Measurements from ENCODE around the gene FGF21. TPM values are rescaled to one million over a fixed set of nuclear protein-coding genes. Genes with fewer than 3 reads are reported as not detected.

Gene FGF21
- total RNA-seq, 1 experiment from 2014 or later: not detected

GRCh38 chr19:48735031-48735615 lies 20.2 kb upstream of the FGF21 start:
- H2AFZ ChIP-seq (ENCODE audit: low read length): no peak overlapping the region
- H3K9ac ChIP-seq (ENCODE audit: low read length): no peak overlapping the region
- intact Hi-C loops (cut with micrococcal nuclease): no loop called here
- no peaks in the 10 kb centered on the region for H4K20me1 ChIP-seq (ENCODE audit: low read length)
- CTCF ChIA-PET: no interaction called here
- H3K9me3 ChIP-seq (ENCODE audit: low read length): no peaks in the 10 kb centered on the region
- H3K27ac ChIP-seq (ENCODE audit: low read length): no peak overlapping the region
- BruUV-seq (replicated peaks): no TSS peak
- H3K4me1 ChIP-seq (ENCODE audit: insufficient read depth, low read length): no peaks in the 10 kb centered on the region; the same call in 1 of the 2 replicates
- no peak overlapping the region for H3K4me2 ChIP-seq (ENCODE audit: low read length)
- H3K27me3 ChIP-seq (ENCODE audit: low read length): no peaks in the 10 kb centered on the region
- no peaks in the 10 kb centered on the region for H3K36me3 ChIP-seq (ENCODE audit: low read depth, low read length)
- POLR2A ChIA-PET (ENCODE audit: unreplicated experiment): no interaction called here
- H3F3A ChIP-seq (ENCODE audit: low read length, unreplicated experiment): no peaks in the 10 kb centered on the region
- no peak overlapping the region for H3K4me3 ChIP-seq (ENCODE audit: low read length)
- TF ChIP-seq CTCF (conservative IDR thresholded peaks at IDR 0.05; ENCODE audit: low read depth, low read length) (no peak), EZH2phosphoT487 (IDR thresholded peaks at IDR 0.05; ENCODE audit: borderline replicate concordance, low read length) (no peak), EZH2 (IDR thresholded peaks at IDR 0.05; ENCODE audit: low read length, unreplicated experiment) (no peak)
- DNase-seq: no peak
- no peak for ATAC-seq
- H3K9me2 ChIP-seq (replicated peaks; ENCODE audit: low read length): no peaks in the 10 kb centered on the region
- no peaks in the 10 kb centered on the region for H3K79me2 ChIP-seq (ENCODE audit: low read length)

- H3K4me2 ChIP-seq (ENCODE audit: low read length): no peak overlapping the region
- POLR2A ChIA-PET (ENCODE audit: unreplicated experiment): interaction anchor here (0.5 kb wide), 1 partner anchor 58 kb away, joined by 3 read pairs; no protein-coding TSS in a partner anchor
- CTCF ChIA-PET: no interaction called here
- ATAC-seq (no peak), DNase-seq (no peak)
- no peak for TF ChIP-seq EZH2 (IDR thresholded peaks at IDR 0.05; ENCODE audit: low read length, unreplicated experiment)
- no peak for TF ChIP-seq CTCF (conservative IDR thresholded peaks at IDR 0.05; ENCODE audit: low read depth, low read length)
- no peak for TF ChIP-seq EZH2phosphoT487 (IDR thresholded peaks at IDR 0.05; ENCODE audit: borderline replicate concordance, low read length)
- no TSS peak for BruUV-seq (replicated peaks)
- H3K4me1 ChIP-seq (ENCODE audit: insufficient read depth, low read length): no peaks in the 10 kb centered on the region; the same call in 1 of the 2 replicates
- no peak overlapping the region for H3K27ac ChIP-seq (ENCODE audit: low read length)
- no peaks in the 10 kb centered on the region for H3K9me3 ChIP-seq (ENCODE audit: low read length)
- H2AFZ ChIP-seq (ENCODE audit: low read length): no peak overlapping the region
- H3K4me3 ChIP-seq (ENCODE audit: low read length): no peak overlapping the region
- H3K9me2 ChIP-seq (replicated peaks; ENCODE audit: low read length): no peaks in the 10 kb centered on the region
- no peaks in the 10 kb centered on the region for H3K27me3 ChIP-seq (ENCODE audit: low read length)
- no peaks in the 10 kb centered on the region for H3K36me3 ChIP-seq (ENCODE audit: low read depth, low read length)
- no peaks in the 10 kb centered on the region for H3F3A ChIP-seq (ENCODE audit: low read length, unreplicated experiment)
- no peaks in the 10 kb centered on the region for H3K79me2 ChIP-seq (ENCODE audit: low read length)
- no peaks in the 10 kb centered on the region for H4K20me1 ChIP-seq (ENCODE audit: low read length)
- H3K9ac ChIP-seq (ENCODE audit: low read length): no peak overlapping the region
- intact Hi-C loops (cut with micrococcal nuclease): no loop called here
These were observed 17.8 kb upstream of the FGF21 start for GRCh38 chr19:48737360-48737998.

All from PC-3 (cell line).